ENCODE measurements around the gene E2F4.

GRCh38 chr16:67188798-67189197, 3.2 kb upstream of the E2F4 start:
- TF ChIP-seq, protein P1, sequence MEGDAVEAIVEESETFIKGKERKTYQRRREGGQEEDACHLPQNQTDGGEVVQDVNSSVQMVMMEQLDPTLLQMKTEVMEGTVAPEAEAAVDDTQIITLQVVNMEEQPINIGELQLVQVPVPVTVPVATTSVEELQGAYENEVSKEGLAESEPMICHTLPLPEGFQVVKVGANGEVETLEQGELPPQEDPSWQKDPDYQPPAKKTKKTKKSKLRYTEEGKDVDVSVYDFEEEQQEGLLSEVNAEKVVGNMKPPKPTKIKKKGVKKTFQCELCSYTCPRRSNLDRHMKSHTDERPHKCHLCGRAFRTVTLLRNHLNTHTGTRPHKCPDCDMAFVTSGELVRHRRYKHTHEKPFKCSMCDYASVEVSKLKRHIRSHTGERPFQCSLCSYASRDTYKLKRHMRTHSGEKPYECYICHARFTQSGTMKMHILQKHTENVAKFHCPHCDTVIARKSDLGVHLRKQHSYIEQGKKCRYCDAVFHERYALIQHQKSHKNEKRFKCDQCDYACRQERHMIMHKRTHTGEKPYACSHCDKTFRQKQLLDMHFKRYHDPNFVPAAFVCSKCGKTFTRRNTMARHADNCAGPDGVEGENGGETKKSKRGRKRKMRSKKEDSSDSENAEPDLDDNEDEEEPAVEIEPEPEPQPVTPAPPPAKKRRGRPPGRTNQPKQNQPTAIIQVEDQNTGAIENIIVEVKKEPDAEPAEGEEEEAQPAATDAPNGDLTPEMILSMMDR (IDR thresholded peaks at IDR 0.05) = no peak
- no peak for TF ChIP-seq POLR2A (IDR thresholded peaks at IDR 0.05)

Measured in body of pancreas (tissue), 4 donors.